Lower leg skin (tissue), 3 donors: ENCODE data around the gene CAVIN1.

Source experiments
- CTCF ChIP-seq, 3 donors: fragments of 450-650 bp; IDR thresholded peaks; one replicate each; pipeline ENCODE4 v1.5.1; 2016; ENCODE audit warnings: antibody characterized with exemption in 3 of 3, mild to moderate bottlenecking in 3 of 3, moderate library complexity in 2 of 3
- POLR2A ChIP-seq, 2 donors: fragments of 450-650 bp; IDR thresholded peaks; one replicate each; pipeline ENCODE4 v1.6.1; 2016 to 2017; ENCODE audit warnings: antibody characterized with exemption in 2 of 2, mild to moderate bottlenecking in 1 of 2, moderate library complexity in 1 of 2

- TF ChIP-seq CTCF (IDR thresholded peaks at IDR 0.05) (peak in 1 of 3 donors; percentile 87), POLR2A (IDR thresholded peaks at IDR 0.05) (no peak)
Observed at GRCh38 chr17:42405963-42406495, 17.0 kb downstream of the CAVIN1 start.
